Measurements from ENCODE around the gene PREPL.

The PREPL gene

GRCh38 chr2:44283116-44283666, 78.1 kb downstream of the PREPL start:
- Histone ChIP-seq H3F3A (ENCODE audit: insufficient read depth, low read length) (no peaks in the 10 kb centered on the region), H3K9ac (ENCODE audit: low read length) (no peak overlapping the region), H3K4me1 (ENCODE audit: low read length) (no peaks in the 10 kb centered on the region), H3K79me2 (ENCODE audit: low read length) (no peaks in the 10 kb centered on the region), H2AFZ (ENCODE audit: low read length) (no peak overlapping the region), H3K27ac (ENCODE audit: low read length) (no peak overlapping the region), H3K4me2 (ENCODE audit: low read depth, low read length) (no peak overlapping the region), H3K9me3 (replicated peaks; ENCODE audit: insufficient read depth, low read length) (no peaks in the 10 kb centered on the region), H4K20me1 (ENCODE audit: insufficient read depth, low read length) (no peaks in the 10 kb centered on the region), H3K4me3 (ENCODE audit: low read length) (no peak overlapping the region), H3K9me2 (replicated peaks; ENCODE audit: insufficient read depth, low read length) (no peaks in the 10 kb centered on the region), H3K36me3 (replicated peaks; ENCODE audit: insufficient read depth, low read length) (no peaks in the 10 kb centered on the region), H3K27me3 (replicated peaks; ENCODE audit: insufficient read depth, low read length) (no peaks in the 10 kb centered on the region)
- no peak for DNase-seq
- TF ChIP-seq EZH2phosphoT487 (IDR thresholded peaks at IDR 0.05; ENCODE audit: low read length) (no peak), EZH2 (optimal IDR thresholded peaks at IDR 0.05; ENCODE audit: low read depth, low read length) (no peak)
- TF ChIP-seq, protein P1, sequence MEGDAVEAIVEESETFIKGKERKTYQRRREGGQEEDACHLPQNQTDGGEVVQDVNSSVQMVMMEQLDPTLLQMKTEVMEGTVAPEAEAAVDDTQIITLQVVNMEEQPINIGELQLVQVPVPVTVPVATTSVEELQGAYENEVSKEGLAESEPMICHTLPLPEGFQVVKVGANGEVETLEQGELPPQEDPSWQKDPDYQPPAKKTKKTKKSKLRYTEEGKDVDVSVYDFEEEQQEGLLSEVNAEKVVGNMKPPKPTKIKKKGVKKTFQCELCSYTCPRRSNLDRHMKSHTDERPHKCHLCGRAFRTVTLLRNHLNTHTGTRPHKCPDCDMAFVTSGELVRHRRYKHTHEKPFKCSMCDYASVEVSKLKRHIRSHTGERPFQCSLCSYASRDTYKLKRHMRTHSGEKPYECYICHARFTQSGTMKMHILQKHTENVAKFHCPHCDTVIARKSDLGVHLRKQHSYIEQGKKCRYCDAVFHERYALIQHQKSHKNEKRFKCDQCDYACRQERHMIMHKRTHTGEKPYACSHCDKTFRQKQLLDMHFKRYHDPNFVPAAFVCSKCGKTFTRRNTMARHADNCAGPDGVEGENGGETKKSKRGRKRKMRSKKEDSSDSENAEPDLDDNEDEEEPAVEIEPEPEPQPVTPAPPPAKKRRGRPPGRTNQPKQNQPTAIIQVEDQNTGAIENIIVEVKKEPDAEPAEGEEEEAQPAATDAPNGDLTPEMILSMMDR (IDR thresholded peaks at IDR 0.05; ENCODE audit: low read length): no peak

DNA sequence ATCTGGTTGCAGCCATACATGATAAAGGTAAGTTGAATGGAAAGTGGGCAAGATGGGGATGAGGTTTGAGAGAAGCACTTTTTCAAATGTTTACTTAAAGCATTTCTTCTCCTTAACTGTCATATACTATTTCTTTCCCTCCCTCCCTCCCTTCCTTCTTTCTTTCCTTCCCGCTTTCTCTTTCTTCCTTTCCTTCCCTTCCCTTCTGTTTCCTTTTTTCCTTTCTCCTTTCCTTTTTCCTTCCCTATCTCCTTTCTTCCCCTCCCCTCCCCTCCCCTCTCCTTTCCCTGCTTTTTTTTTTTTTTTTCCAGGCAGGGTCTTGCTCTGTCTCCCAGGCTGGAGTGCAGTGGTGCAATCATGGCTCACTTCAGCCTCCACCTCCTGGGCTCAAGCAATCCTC, 80.4 kb downstream of the PREPL start:
- Histone ChIP-seq H3K27ac (ENCODE audit: low read length) (no peak overlapping the region), H3K79me2 (ENCODE audit: low read length) (no peaks in the 10 kb centered on the region), H3K36me3 (replicated peaks; ENCODE audit: insufficient read depth, low read length) (no peaks in the 10 kb centered on the region), H3K4me2 (ENCODE audit: low read depth, low read length) (no peak overlapping the region), H4K20me1 (ENCODE audit: insufficient read depth, low read length) (no peaks in the 10 kb centered on the region), H3K9me3 (replicated peaks; ENCODE audit: insufficient read depth, low read length) (no peaks in the 10 kb centered on the region), H3F3A (ENCODE audit: insufficient read depth, low read length) (no peaks in the 10 kb centered on the region), H2AFZ (ENCODE audit: low read length) (no peak overlapping the region), H3K4me3 (ENCODE audit: low read length) (no peak overlapping the region), H3K27me3 (replicated peaks; ENCODE audit: insufficient read depth, low read length) (no peaks in the 10 kb centered on the region), H3K9me2 (replicated peaks; ENCODE audit: insufficient read depth, low read length) (no peaks in the 10 kb centered on the region), H3K9ac (ENCODE audit: low read length) (no peak overlapping the region), H3K4me1 (ENCODE audit: low read length) (no peaks in the 10 kb centered on the region)
- no peak for DNase-seq
- TF ChIP-seq EZH2phosphoT487 (IDR thresholded peaks at IDR 0.05; ENCODE audit: low read length): no peak
- TF ChIP-seq, protein P1 (IDR thresholded peaks at IDR 0.05; ENCODE audit: low read length): no peak

GRCh38 chr2:44277541-44277940, 83.8 kb downstream of the PREPL start:
- Histone ChIP-seq H3K4me1 (ENCODE audit: low read length) (no peaks in the 10 kb centered on the region), H3K4me2 (ENCODE audit: low read depth, low read length) (no peak overlapping the region), H3K27me3 (replicated peaks; ENCODE audit: insufficient read depth, low read length) (no peaks in the 10 kb centered on the region), H3F3A (ENCODE audit: insufficient read depth, low read length) (no peaks in the 10 kb centered on the region), H3K27ac (ENCODE audit: low read length) (no peak overlapping the region), H4K20me1 (ENCODE audit: insufficient read depth, low read length) (no peaks in the 10 kb centered on the region), H2AFZ (ENCODE audit: low read length) (no peak overlapping the region), H3K4me3 (ENCODE audit: low read length) (no peak overlapping the region), H3K9me3 (replicated peaks; ENCODE audit: insufficient read depth, low read length) (no peaks in the 10 kb centered on the region), H3K36me3 (replicated peaks; ENCODE audit: insufficient read depth, low read length) (no peaks in the 10 kb centered on the region), H3K9me2 (replicated peaks; ENCODE audit: insufficient read depth, low read length) (no peaks in the 10 kb centered on the region), H3K9ac (ENCODE audit: low read length) (no peak overlapping the region), H3K79me2 (ENCODE audit: low read length) (no peaks in the 10 kb centered on the region)
- DNase-seq: no peak
- TF ChIP-seq EZH2 (optimal IDR thresholded peaks at IDR 0.05; ENCODE audit: low read depth, low read length) (no peak), EZH2phosphoT487 (IDR thresholded peaks at IDR 0.05; ENCODE audit: low read length) (no peak)
- TF ChIP-seq, protein P1 (IDR thresholded peaks at IDR 0.05; ENCODE audit: low read length): no peak
